Endothelial cell of umbilical vein (primary cell): ENCODE results near the gene BDKRB2. TPM values are rescaled to one million over a fixed set of nuclear protein-coding genes. Genes with fewer than 3 reads are reported as not detected.
A peak's percentile ranks its signal among the peaks of the same experiment; 100 is the strongest.

Source experiments
- BruUV-seq: library from RNA; stranded (reverse); fragments of 400-500 nt; replicated peaks from 2 replicates; lab custom pipeline; 2021; lab: Mats Ljungman, UMichigan
- CTCF ChIA-PET: fragments of 300-600, 350-600 bp; sonication (Branson Sonifier 250); formaldehyde crosslinking; loops from one replicate; lab custom pipeline; 2021; ENCODE audit warnings: antibody characterized with exemption, inconsistent platforms; lab: Charles Lee
- POLR2A ChIA-PET: fragments of 300-600, 350-600 bp; sonication (Branson Sonifier 250); formaldehyde crosslinking; loops from one replicate; lab custom pipeline; 2021; ENCODE audit warnings: antibody characterized with exemption, inconsistent platforms; lab: Charles Lee
- DNase-seq: peaks from one replicate; pipeline ENCODE4 v3.0.0-alpha.2; 2011; ENCODE audit warnings: low read depth, low spot score
- FAIRE-seq: peaks from 2 replicates; lab custom pipeline; 2011; peaks lifted over from hg19 to GRCh38; lab: Jason Lieb, UNC
- H2AFZ ChIP-seq: 2 replicates; pipeline ENCODE4 v1.6.0; 2012; ENCODE audit warnings: low read depth, low read length, control low read depth, inconsistent platforms
- H3K27ac ChIP-seq: 2 replicates; pipeline ENCODE4 v1.5.1; 2011; ENCODE audit warnings: low read depth, mild to moderate bottlenecking, control low read depth, low read length, moderate library complexity; ENCODE audit not compliant: insufficient read depth
- H3K27me3 ChIP-seq, 2 experiments: 2 replicates each; pipeline versions ENCODE4 v1.6.0 to v1.6.1; 2011; ENCODE audit warnings: low read length in 2 of 2, mixed read lengths in 1 of 2; ENCODE audit not compliant: control insufficient read depth in 2 of 2, insufficient read depth in 2 of 2
- H3K36me3 ChIP-seq, 2 experiments: 2 replicates in 1 of 2; 3 replicates in 1 of 2; pipeline ENCODE4 v1.5.1; 2011; ENCODE audit warnings: low read length in 2 of 2, mild to moderate bottlenecking in 1 of 2, moderate library complexity in 1 of 2; ENCODE audit not compliant: control insufficient read depth in 2 of 2, insufficient read depth in 2 of 2; ENCODE audit errors: extremely low read depth in 1 of 2
- H3K4me1 ChIP-seq: 3 replicates; pipeline ENCODE4 v1.5.1; 2011; ENCODE audit warnings: mild to moderate bottlenecking, low read length; ENCODE audit not compliant: control insufficient read depth, insufficient read depth; ENCODE audit errors: extremely low read depth
- H3K4me2 ChIP-seq: 2 replicates; pipeline ENCODE4 v1.6.1; 2011; ENCODE audit warnings: low read length, control low read depth, mixed read lengths; ENCODE audit not compliant: insufficient read depth
- H3K4me3 ChIP-seq, 3 experiments: fragments of 200-600 bp in 1 of 3; sonication (generic), shearing (Covaris generic) in 1 of 3; replicated peaks in 1 of 3; 2 replicates each; pipeline ENCODE4 v1.5.1; 2011 to 2016; ENCODE audit warnings: control low read depth in 3 of 3, low read length in 3 of 3, mild to moderate bottlenecking in 2 of 3, inconsistent platforms in 1 of 3, low read depth in 1 of 3, moderate library complexity in 1 of 3; ENCODE audit not compliant: insufficient read depth in 1 of 3
- H3K79me2 ChIP-seq: 2 replicates; pipeline ENCODE4 v1.6.0; 2012; ENCODE audit warnings: low read length, inconsistent platforms; ENCODE audit not compliant: control insufficient read depth, insufficient read depth
- H3K9ac ChIP-seq: replicated peaks from 2 replicates; pipeline ENCODE3; 2011; ENCODE audit warnings: low read length, control low read depth; ENCODE audit not compliant: insufficient read depth; ENCODE audit errors: extremely low read depth
- H3K9me1 ChIP-seq: replicated peaks from 3 replicates; pipeline ENCODE4 v1.6.0; 2011; ENCODE audit warnings: mild to moderate bottlenecking, low read length; ENCODE audit not compliant: control insufficient read depth, insufficient read depth; ENCODE audit errors: extremely low read depth
- H3K9me3 ChIP-seq: replicated peaks from 2 replicates; pipeline ENCODE4 v1.5.1; 2012; ENCODE audit warnings: low read length, inconsistent platforms; ENCODE audit not compliant: control insufficient read depth, insufficient read depth
- H4K20me1 ChIP-seq: replicated peaks from 2 replicates; pipeline ENCODE3; 2011; ENCODE audit warnings: mild to moderate bottlenecking, low read length; ENCODE audit not compliant: control insufficient read depth, insufficient read depth; ENCODE audit errors: extremely low read depth
- CTCF ChIP-seq, 2 donors: IDR thresholded peaks; 1 replicate in 1 of 2; 2 replicates in 1 of 2; pipeline ENCODE4 v1.5.1; 2011; ENCODE audit warnings: low read length in 2 of 2, mild to moderate bottlenecking in 2 of 2, moderate library complexity in 2 of 2, control low read depth in 1 of 2, inconsistent platforms in 1 of 2, low read depth in 1 of 2; ENCODE audit not compliant: insufficient read depth in 1 of 2; ENCODE audit errors: extremely low read depth in 1 of 2
- JUN ChIP-seq: IDR thresholded peaks from 2 replicates; pipeline ENCODE4 v1.6.1; 2011; ENCODE audit warnings: borderline replicate concordance, low read depth; ENCODE audit not compliant: insufficient read length, insufficient read depth
- MAX ChIP-seq: IDR thresholded peaks from 2 replicates; pipeline ENCODE4 v1.6.1; 2011; ENCODE audit not compliant: insufficient read depth, insufficient read length
- POLR2AphosphoS5 ChIP-seq: IDR thresholded peaks from 2 replicates; pipeline ENCODE4 v1.6.1; 2012; ENCODE audit warnings: low read depth, mild to moderate bottlenecking, control low read depth, low read length, moderate library complexity; ENCODE audit not compliant: insufficient read depth
- dilution Hi-C: fragments of 300-500 bp; cut with MboI; formaldehyde crosslinking; loops from one replicate; pipeline ENCODE4 v1.15.0; 2019; ENCODE audit warnings: low sequenced_read_pairs; ENCODE audit not compliant: extremely low pct_ligation_motif_present
- intact Hi-C: fragments of 100-400 bp; cut with micrococcal nuclease; formaldehyde crosslinking; loops from one replicate; pipeline ENCODE4 v1.10.0; 2022
- polyA plus RNA-seq, 4 experiments: library from polyadenylated mRNA; depleted of rRNA in 3 of 4; stranded (reverse) in 3 of 4; unstranded in 1 of 4; fragments of >200 nt; gene quantifications; 2 replicates each; pipeline versions ENCODE4 v1.2.1 to v1.2.3, GENCODE V29; 2011 to 2012; ENCODE audit warnings: missing spikeins in 1 of 4
- total RNA-seq: library from RNA; stranded (reverse); gene quantifications from 2 replicates; pipeline ENCODE4 v1.2.3, GENCODE V29; 2021

The BDKRB2 gene
- total and polyA plus RNA-seq, 2 donors (not counting 3 experiments of a cell fraction or from before 2014, with no cell fraction given), result 0.22 to 0.77 TPM

GRCh38 chr14:96264853-96265252 lies 60.2 kb downstream of the BDKRB2 start:
- no peaks in the 10 kb centered on the region for H4K20me1 ChIP-seq
- FAIRE-seq (no peak), DNase-seq (no peak)
- no peak overlapping the region for H2AFZ ChIP-seq
- H3K4me3 ChIP-seq, result no peak overlapping the region
- dilution Hi-C loops (no loop called here), intact Hi-C loops (no loop called here)
- no peaks in the 10 kb centered on the region for H3K9me3 ChIP-seq
- no peak overlapping the region for H3K4me2 ChIP-seq
- no peaks in the 10 kb centered on the region for H3K4me1 ChIP-seq
- no peaks in the 10 kb centered on the region for H3K9me1 ChIP-seq
- H3K36me3 ChIP-seq, result no peaks in the 10 kb centered on the region
- H3K27ac ChIP-seq, result no peak overlapping the region
- ChIA-PET CTCF (no interaction called here), POLR2A (no interaction called here)
- H3K9ac ChIP-seq, result no peak overlapping the region
- no TSS peak for BruUV-seq
- no peaks in the 10 kb centered on the region for H3K27me3 ChIP-seq
- TF ChIP-seq JUN (no peak), CTCF (IDR thresholded peaks at IDR 0.05; ENCODE audit: extremely low read depth in 1 of 2, insufficient read depth in 1 of 2, low read depth in 1 of 2, low read length in 2 of 2) (peak in 1 of 2 donors; percentile 42)
- H3K79me2 ChIP-seq, result no peaks in the 10 kb centered on the region

GRCh38 chr14:96265383-96266095 lies 60.9 kb downstream of the BDKRB2 start:
- H3K9ac ChIP-seq, result no peak overlapping the region
- DNase-seq (no peak), FAIRE-seq (no peak)
- intact Hi-C loops, result no loop called here
- H3K4me3 ChIP-seq, result no peak overlapping the region
- no peaks in the 10 kb centered on the region for H4K20me1 ChIP-seq
- no peaks in the 10 kb centered on the region for H3K36me3 ChIP-seq
- H3K27ac ChIP-seq, result no peak overlapping the region
- ChIA-PET POLR2A (no interaction called here), CTCF (no interaction called here)
- no peaks in the 10 kb centered on the region for H3K27me3 ChIP-seq
- H3K79me2 ChIP-seq, result no peaks in the 10 kb centered on the region
- TF ChIP-seq POLR2AphosphoS5, result no peak
- no peak for TF ChIP-seq MAX
- no peak for TF ChIP-seq JUN
- dilution Hi-C loops, result no loop called here
- no TSS peak for BruUV-seq
- no peak overlapping the region for H3K4me2 ChIP-seq
- H3K9me3 ChIP-seq, result no peaks in the 10 kb centered on the region
- no peaks in the 10 kb centered on the region for H3K9me1 ChIP-seq
- H3K4me1 ChIP-seq, result no peaks in the 10 kb centered on the region
- no peak overlapping the region for H2AFZ ChIP-seq
